ENCODE results near the gene RND3. TPM values are rescaled to one million over a fixed set of nuclear protein-coding genes. Genes with fewer than 3 reads are reported as not detected.

Gene RND3
- total and polyA plus RNA-seq, 9 of the 15 experiments (the other 6 are each of a cell fraction or from before 2014, with no cell fraction given) = 0.22 to 0.64 (median 0.29) TPM; not detected in 4

GRCh38 chr2:150441226-150441625, 46.2 kb downstream of the RND3 start:
- TF ChIP-seq ZBTB26 (CRISPR knock-in tag; IDR thresholded peaks at IDR 0.05) (no peak), REST (IDR thresholded peaks at IDR 0.05; ENCODE audit: borderline replicate concordance) (no peak), REST (CRISPR knock-in tag; IDR thresholded peaks at IDR 0.05; ENCODE audit: low read depth) (no peak), HNRNPK (IDR thresholded peaks at IDR 0.05; ENCODE audit: low read depth, low read length, poor library complexity, severe bottlenecking) (no peak), HDAC3 (IDR thresholded peaks at IDR 0.05; ENCODE audit: borderline replicate concordance, partially characterized antibody) (no peak), HNRNPLL (IDR thresholded peaks at IDR 0.05; ENCODE audit: low read depth, low read length, poor library complexity, severe bottlenecking) (no peak)
- Histone ChIP-seq H3K4me3 (no peak overlapping the region), H4K20me1 (replicated peaks; ENCODE audit: control insufficient read depth, insufficient read depth, low read length) (no peaks in the 10 kb centered on the region), H3K27me3 (ENCODE audit: control insufficient read depth in 2 of 2, insufficient read depth in 2 of 2, low read length in 2 of 2) (no peaks in the 10 kb centered on the region), H3K9ac (ENCODE audit: insufficient read depth in 1 of 2, low read depth in 2 of 2, low read length in 2 of 2) (no peak overlapping the region), H3K36me3 (ENCODE audit: control insufficient read depth, insufficient read depth, low read length) (no peaks in the 10 kb centered on the region), H2AFZ (ENCODE audit: low read depth, low read length) (no peak overlapping the region), H3K27ac (ENCODE audit: extremely low read depth, low read depth, low read length) (no peak overlapping the region), H3K9me1 (ENCODE audit: control insufficient read depth, insufficient read depth, low read length) (no peaks in the 10 kb centered on the region), H3K4me2 (ENCODE audit: insufficient read depth, low read length) (no peak overlapping the region), H3K79me2 (ENCODE audit: control insufficient read depth, insufficient read depth, low read length) (no peaks in the 10 kb centered on the region), H3K4me1 (replicated peaks in 1 of 2; ENCODE audit: control insufficient read depth in 2 of 2, insufficient read depth in 2 of 2, low read length in 2 of 2) (no peaks in the 10 kb centered on the region), H3K9me3 (replicated peaks; ENCODE audit: control insufficient read depth, insufficient read depth, low read depth, low read length) (no peaks in the 10 kb centered on the region)
- intact Hi-C loops (cut with micrococcal nuclease) = no loop called here
- CTCF ChIA-PET (ENCODE audit: low intra/inter-chr PET ratio) = no interaction called here
- BruUV-seq (replicated peaks) = no TSS peak
- FAIRE-seq = no peak
- ATAC-seq = no peak
- DNase-seq (ENCODE audit: extremely low read depth in 1 of 4, low spot score in 3 of 4) = no peak
- 2% methylated on average over 2 of the region's 2 CpGs for WGBS (ENCODE audit: insufficient coverage, low coverage, missing lambda C conversion rate)
- POLR2A ChIA-PET = no interaction called here
- in situ Hi-C loops (cut with MboI) = no loop called here
